ENCODE measurements around the gene XCL2.

Gene XCL2

DNA sequence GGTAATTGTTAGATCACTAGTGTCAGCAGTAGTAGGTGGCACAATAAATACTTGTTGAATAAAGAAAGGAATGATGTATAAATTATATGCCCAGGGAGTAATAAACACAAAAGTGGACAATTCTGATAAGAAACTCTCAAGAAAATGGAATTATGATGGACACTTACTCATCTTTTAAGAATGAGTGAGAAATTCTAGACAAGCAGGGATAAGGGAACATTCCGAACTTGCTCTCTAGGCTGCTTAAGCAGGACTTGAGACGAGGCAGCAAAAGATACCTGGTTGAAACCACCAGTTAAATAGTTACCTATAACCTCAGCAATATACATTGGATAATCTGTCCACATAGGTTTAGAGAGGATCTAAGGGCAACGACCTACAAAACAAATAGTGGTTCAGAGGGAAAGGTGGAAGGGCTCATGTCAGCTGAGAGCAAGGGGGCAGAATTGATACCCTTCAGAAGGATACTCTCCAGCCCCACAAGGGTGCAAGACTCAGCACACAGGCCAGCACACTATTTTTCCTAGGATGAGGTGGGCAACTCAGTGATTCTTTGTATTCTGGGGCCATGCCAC lies 46.3 kb downstream of the XCL2 start:
- Histone ChIP-seq H3K79me2 (ENCODE audit: insufficient read depth, low read length) (no peaks in the 10 kb centered on the region), H3K4me2 (ENCODE audit: low read length) (no peak overlapping the region), H3F3A (ENCODE audit: insufficient read depth, low read length) (no peaks in the 10 kb centered on the region), H3K27ac (ENCODE audit: low read depth, low read length, poor library complexity, severe bottlenecking) (no peak overlapping the region), H3K27me3 (ENCODE audit: insufficient read depth, low read length) (no peaks in the 10 kb centered on the region), H3K36me3 (ENCODE audit: insufficient read depth, low read length) (no peaks in the 10 kb centered on the region), H3K4me3 (ENCODE audit: low read depth, low read length, poor library complexity, severe bottlenecking) (no peak overlapping the region), H3K4me1 (ENCODE audit: insufficient read depth, low read length, severe bottlenecking) (no peaks in the 10 kb centered on the region), H3K9me3 (ENCODE audit: low read length) (no peaks in the 10 kb centered on the region), H3K9ac (ENCODE audit: low read length) (no peak overlapping the region), H4K20me1 (ENCODE audit: insufficient read depth, low read length) (no peaks in the 10 kb centered on the region), H3K9me2 (ENCODE audit: low read depth, low read length) (no peaks in the 10 kb centered on the region), H2AFZ (ENCODE audit: low read length) (no peak overlapping the region)
- TF ChIP-seq, protein P1, sequence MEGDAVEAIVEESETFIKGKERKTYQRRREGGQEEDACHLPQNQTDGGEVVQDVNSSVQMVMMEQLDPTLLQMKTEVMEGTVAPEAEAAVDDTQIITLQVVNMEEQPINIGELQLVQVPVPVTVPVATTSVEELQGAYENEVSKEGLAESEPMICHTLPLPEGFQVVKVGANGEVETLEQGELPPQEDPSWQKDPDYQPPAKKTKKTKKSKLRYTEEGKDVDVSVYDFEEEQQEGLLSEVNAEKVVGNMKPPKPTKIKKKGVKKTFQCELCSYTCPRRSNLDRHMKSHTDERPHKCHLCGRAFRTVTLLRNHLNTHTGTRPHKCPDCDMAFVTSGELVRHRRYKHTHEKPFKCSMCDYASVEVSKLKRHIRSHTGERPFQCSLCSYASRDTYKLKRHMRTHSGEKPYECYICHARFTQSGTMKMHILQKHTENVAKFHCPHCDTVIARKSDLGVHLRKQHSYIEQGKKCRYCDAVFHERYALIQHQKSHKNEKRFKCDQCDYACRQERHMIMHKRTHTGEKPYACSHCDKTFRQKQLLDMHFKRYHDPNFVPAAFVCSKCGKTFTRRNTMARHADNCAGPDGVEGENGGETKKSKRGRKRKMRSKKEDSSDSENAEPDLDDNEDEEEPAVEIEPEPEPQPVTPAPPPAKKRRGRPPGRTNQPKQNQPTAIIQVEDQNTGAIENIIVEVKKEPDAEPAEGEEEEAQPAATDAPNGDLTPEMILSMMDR (IDR thresholded peaks at IDR 0.05; ENCODE audit: low read length) = no peak
- TF ChIP-seq EZH2 (IDR thresholded peaks at IDR 0.05; ENCODE audit: borderline replicate concordance, low read length) = no peak

- no peaks in the 10 kb centered on the region for H3K27me3 ChIP-seq (ENCODE audit: insufficient read depth, low read length)
- no peaks in the 10 kb centered on the region for H3K9me2 ChIP-seq (ENCODE audit: low read depth, low read length)
- no peaks in the 10 kb centered on the region for H3K36me3 ChIP-seq (ENCODE audit: insufficient read depth, low read length)
- H3K79me2 ChIP-seq (ENCODE audit: insufficient read depth, low read length) = no peaks in the 10 kb centered on the region
- H2AFZ ChIP-seq (ENCODE audit: low read length) = no peak overlapping the region
- no peak for TF ChIP-seq EZH2 (IDR thresholded peaks at IDR 0.05; ENCODE audit: borderline replicate concordance, low read length)
- TF ChIP-seq, protein P1 (IDR thresholded peaks at IDR 0.05; ENCODE audit: low read length) = no peak
- H3K9me3 ChIP-seq (ENCODE audit: low read length) = no peaks in the 10 kb centered on the region
- H3K4me2 ChIP-seq (ENCODE audit: low read length) = no peak overlapping the region
- H3K4me1 ChIP-seq (ENCODE audit: insufficient read depth, low read length, severe bottlenecking) = no peaks in the 10 kb centered on the region
- H4K20me1 ChIP-seq (ENCODE audit: insufficient read depth, low read length) = no peaks in the 10 kb centered on the region
- H3K4me3 ChIP-seq (ENCODE audit: low read depth, low read length, poor library complexity, severe bottlenecking) = no peak overlapping the region
- H3K27ac ChIP-seq (ENCODE audit: low read depth, low read length, poor library complexity, severe bottlenecking) = no peak overlapping the region
- no peaks in the 10 kb centered on the region for H3F3A ChIP-seq (ENCODE audit: insufficient read depth, low read length)
- H3K9ac ChIP-seq (ENCODE audit: low read length) = no peak overlapping the region
Observed at GRCh38 chr1:168491527-168492164, 52.2 kb downstream of the XCL2 start.

Measured in OCI-LY1 (cell line).